SU-DHL-6 (cell line): ENCODE data around the gene SLC4A1.

Experiments
- CTCF ChIP-seq: fragments of 200-600 bp; sonication (generic); IDR thresholded peaks from one replicate; pipeline ENCODE4 v1.5.1; 2017; ENCODE audit warnings: antibody characterized with exemption, mild to moderate bottlenecking, low read length, moderate library complexity; ENCODE audit not compliant: insufficient read depth, poor library complexity, severe bottlenecking
- EZH2phosphoT487 ChIP-seq: fragments of 200-600 bp; sonication (generic), shearing (Covaris generic); conservative IDR thresholded peaks from 2 replicates; pipeline ENCODE4 v1.6.1; 2018; ENCODE audit warnings: mild to moderate bottlenecking, antibody characterized with exemption, low read length, moderate library complexity, mixed read lengths

GRCh38 chr17:44310609-44311376 lies 42.9 kb upstream of the SLC4A1 start:
- TF ChIP-seq CTCF: no peak
- no peak for TF ChIP-seq EZH2phosphoT487
